GM06990 (cell line): ENCODE data around the gene PRR19.

Source experiments
- DNase-seq: peaks from one replicate; pipeline ENCODE4 v3.0.0-alpha.2; 2011; ENCODE audit not compliant: insufficient read length; ENCODE audit errors: extremely low read depth
- H3K27me3 ChIP-seq: replicated peaks from 2 replicates; pipeline ENCODE4 v1.6.0; 2011; ENCODE audit warnings: low read length; ENCODE audit not compliant: control insufficient read depth, insufficient read depth
- H3K36me3 ChIP-seq: 2 replicates; pipeline ENCODE4 v1.5.1; 2011; ENCODE audit warnings: low read length; ENCODE audit not compliant: control insufficient read depth, insufficient read depth
- H3K4me3 ChIP-seq: replicated peaks from 2 replicates; pipeline ENCODE4 v1.5.1; 2011; ENCODE audit warnings: low read depth, mild to moderate bottlenecking, control low read depth, low read length
- CTCF ChIP-seq: IDR thresholded peaks from 2 replicates; pipeline ENCODE4 v1.5.1; 2011; ENCODE audit warnings: low read length, control low read depth, mild to moderate bottlenecking, inconsistent platforms; ENCODE audit not compliant: insufficient read depth, poor library complexity, severe bottlenecking

PRR19 gene

GRCh38 chr19:42281146-42281826 lies 20.6 kb upstream of the PRR19 start:
- no peaks in the 10 kb centered on the region for H3K27me3 ChIP-seq
- peak; percentile 7 for TF ChIP-seq CTCF
- peaks cover 4% of the 10 kb centered on the region for H3K36me3 ChIP-seq
- peak; percentile 61 for DNase-seq
- peak overlapping the region; percentile 70 for H3K4me3 ChIP-seq

- TF ChIP-seq CTCF, result no peak
- peak; percentile 17 for DNase-seq
- peak overlapping the region; percentile 70; the same call in 1 of the 2 replicates for H3K4me3 ChIP-seq
- no peaks in the 10 kb centered on the region for H3K27me3 ChIP-seq
- peaks cover 5% of the 10 kb centered on the region for H3K36me3 ChIP-seq
Observed at GRCh38 chr19:42281827-42282762, 19.8 kb upstream of the PRR19 start.

GRCh38 chr19:42282819-42283187 lies 19.1 kb upstream of the PRR19 start:
- DNase-seq, result no peak
- H3K27me3 ChIP-seq, result no peaks in the 10 kb centered on the region
- no peak for TF ChIP-seq CTCF
- H3K4me3 ChIP-seq, result peak overlapping the region; percentile 65
- peaks cover 9% of the 10 kb centered on the region for H3K36me3 ChIP-seq

GRCh38 chr19:42283188-42284065 lies 18.5 kb upstream of the PRR19 start:
- peaks cover 10% of the 10 kb centered on the region for H3K36me3 ChIP-seq
- peak; percentile 97 for DNase-seq
- peak overlapping the region; percentile 65 for H3K4me3 ChIP-seq
- H3K27me3 ChIP-seq, result no peaks in the 10 kb centered on the region
- TF ChIP-seq CTCF, result no peak

- TF ChIP-seq CTCF, result no peak
- H3K36me3 ChIP-seq, result peaks cover 12% of the 10 kb centered on the region
- DNase-seq, result peak; percentile 87
- no peaks in the 10 kb centered on the region for H3K27me3 ChIP-seq
- H3K4me3 ChIP-seq, result peak overlapping the region; percentile 46
Observed at GRCh38 chr19:42284066-42284501, 17.8 kb upstream of the PRR19 start.
